GM12801 (cell line): ENCODE data around the gene BMP5.

Source experiments
- CTCF ChIP-seq: IDR thresholded peaks from one replicate; pipeline ENCODE4 v1.5.1; 2011; ENCODE audit warnings: control low read depth; ENCODE audit not compliant: insufficient read length; ENCODE audit errors: extremely low read depth

The BMP5 gene

DNA sequence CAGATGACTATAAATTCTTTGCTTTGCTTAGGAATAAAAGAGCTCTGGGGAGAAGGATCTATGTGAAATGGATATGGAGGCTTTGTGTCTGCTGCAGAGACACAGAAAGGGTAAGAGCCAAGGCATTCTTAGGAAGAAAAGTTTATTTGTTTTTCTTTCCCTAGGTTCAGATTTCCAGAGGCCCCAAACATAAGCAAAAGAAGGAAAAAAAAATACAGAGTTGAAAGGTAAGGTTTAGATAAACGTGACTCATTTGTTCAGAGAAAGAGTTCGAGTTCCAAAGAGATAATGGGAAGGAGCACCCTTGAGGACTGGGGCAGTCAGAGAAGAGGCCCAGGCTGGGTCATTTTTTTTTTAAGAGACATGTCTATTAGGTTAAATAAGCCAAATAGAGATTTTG is 27.4 kb upstream of the BMP5 start:
- no peak for TF ChIP-seq CTCF

DNA sequence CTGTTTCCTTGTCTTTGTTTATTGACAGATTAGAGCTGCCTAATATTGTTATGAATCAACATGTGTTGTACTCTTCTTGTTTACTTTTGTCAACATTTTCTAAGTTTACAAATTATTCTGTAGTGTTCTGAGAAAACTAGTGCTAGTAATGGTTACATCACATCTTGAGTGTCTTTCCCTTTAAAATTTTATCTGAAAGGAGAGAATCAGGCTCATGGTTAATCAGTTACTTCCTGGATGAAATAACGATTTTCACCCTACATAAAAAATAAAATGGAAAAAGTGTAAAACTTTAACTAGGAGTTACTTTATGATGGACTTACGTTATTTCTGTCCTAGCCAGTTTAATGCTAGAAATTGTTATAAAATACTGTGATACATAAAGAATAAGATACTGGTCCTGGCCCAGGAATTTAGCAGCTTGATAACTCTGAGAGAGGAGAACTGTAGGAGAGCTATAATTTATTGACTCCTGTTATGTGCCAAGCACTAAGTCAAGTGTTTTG is 26.4 kb upstream of the BMP5 start:
- no peak for TF ChIP-seq CTCF

GRCh38 chr6:55898342-55898741 is 23.0 kb upstream of the BMP5 start:
- no peak for TF ChIP-seq CTCF

GRCh38 chr6:55897346-55897745 is 22.0 kb upstream of the BMP5 start:
- TF ChIP-seq CTCF = no peak

- TF ChIP-seq CTCF = no peak
Observed at GRCh38 chr6:55895972-55896730, 20.8 kb upstream of the BMP5 start.

DNA sequence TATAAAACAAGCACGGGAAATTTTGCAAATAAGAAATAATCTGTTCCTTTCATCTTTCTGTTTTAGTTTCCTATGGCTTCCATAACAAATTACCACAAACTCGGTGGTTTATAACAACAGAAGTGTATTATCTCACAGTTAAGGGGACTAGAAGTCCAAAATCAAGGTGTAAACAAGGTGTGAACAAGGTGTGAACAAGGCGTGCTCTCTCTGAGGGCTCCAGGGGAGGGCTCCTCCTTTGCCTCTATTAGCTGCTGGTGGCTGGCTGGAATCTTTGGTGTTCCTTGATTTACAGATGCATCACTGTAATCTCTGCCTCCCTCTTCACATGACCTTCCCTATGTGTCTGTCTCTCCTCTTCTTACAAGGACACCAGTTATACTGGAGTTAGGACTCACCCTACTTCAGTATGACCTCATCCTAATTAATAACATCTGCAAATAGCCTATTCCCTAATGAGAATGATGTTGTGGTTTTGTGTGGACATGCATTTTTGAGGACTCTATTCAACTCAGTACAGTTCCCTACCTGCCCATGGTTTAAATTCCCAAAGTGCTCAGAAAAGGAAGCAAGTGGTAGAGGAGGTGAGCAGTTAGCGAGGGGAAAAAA is 17.5 kb upstream of the BMP5 start:
- TF ChIP-seq CTCF = no peak

- TF ChIP-seq CTCF = no peak
Observed at GRCh38 chr6:55888917-55889316, 13.5 kb upstream of the BMP5 start.
